ENCODE data around the gene SRF. TPM values are rescaled to one million over a fixed set of nuclear protein-coding genes. Genes with fewer than 3 reads are reported as not detected.

SRF gene
- total RNA-seq, 1 experiment from 2014 or later: 27.4 TPM

DNA sequence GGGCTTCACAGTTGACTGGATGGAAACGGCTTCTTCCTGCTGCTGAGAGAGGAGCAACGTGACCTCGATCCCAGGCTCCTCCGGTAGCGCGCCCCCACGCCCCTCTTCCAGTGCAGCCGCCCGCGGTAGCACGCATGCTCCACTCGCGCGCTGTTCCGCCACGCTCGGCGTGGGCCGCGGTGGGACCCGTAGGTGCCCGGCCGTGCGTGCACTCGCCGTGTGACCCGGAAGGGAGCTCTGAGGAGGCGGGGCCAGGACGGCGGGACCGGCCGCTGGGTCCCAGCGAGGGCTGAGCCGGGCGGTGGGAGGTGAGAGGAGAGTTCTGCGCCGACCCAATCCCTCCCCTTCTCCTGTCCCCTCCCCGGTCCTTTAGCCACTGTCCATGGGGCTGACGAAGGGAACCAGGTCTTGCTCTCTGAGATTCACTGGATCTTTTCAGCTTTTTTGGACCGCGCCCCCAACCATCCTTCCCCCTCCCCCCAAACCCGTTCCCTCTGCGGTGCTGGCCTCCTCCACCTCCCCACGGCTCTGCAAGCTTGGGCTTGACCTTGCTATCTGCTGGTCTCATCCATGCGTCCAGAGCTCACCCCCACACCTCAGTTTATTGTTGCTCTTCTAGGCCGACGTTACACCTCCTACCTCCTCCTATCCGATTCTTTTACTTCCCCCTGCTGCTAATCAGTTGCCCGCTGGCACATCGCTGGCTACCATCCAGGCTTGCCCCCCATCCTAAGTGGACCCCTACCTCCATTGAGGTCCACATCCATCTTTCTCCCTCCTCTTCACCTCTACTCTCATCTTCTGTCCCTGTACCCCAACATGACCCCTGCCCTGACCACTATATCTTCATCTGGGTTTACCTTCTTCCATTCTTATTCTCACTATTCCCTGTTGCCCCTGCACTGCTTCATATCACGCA is 11.1 kb downstream of the SRF start, which contains the start of gene CUL9:
Gene CUL9, plus strand, starts transcription at position 255 of the 919 bp plus-strand sequence. CDS start 2,115 bp downstream, outside the sequence.
- Histone ChIP-seq H3K4me3 (ENCODE audit: low read length) (peak within 1 kb of the TSS; percentile 97), H3K27ac (ENCODE audit: low read length) (peak within 1 kb of the TSS; percentile 75), H3K4me1 (ENCODE audit: low read length) (peaks cover 25% of the 10 kb centered on the region), H3K79me2 (ENCODE audit: low read length) (peaks cover 27% of the 10 kb centered on the region), H3K4me2 (ENCODE audit: low read depth, low read length, poor library complexity, severe bottlenecking) (peak within 1 kb of the TSS; percentile 93), H3K27me3 (ENCODE audit: low read length) (no peaks in the 10 kb centered on the region), H3K36me3 (ENCODE audit: insufficient read depth, low read length) (peaks cover 6% of the 10 kb centered on the region), H3K9me2 (replicated peaks; ENCODE audit: insufficient read depth, low read length) (no peaks in the 10 kb centered on the region), H3K9me3 (ENCODE audit: low read length) (no peaks in the 10 kb centered on the region), H2AFZ (ENCODE audit: low read length) (peak within 1 kb of the TSS; percentile 2; the same call in 1 of the 2 replicates), H3K9ac (ENCODE audit: low read length) (peak within 1 kb of the TSS; percentile 89), H4K20me1 (ENCODE audit: insufficient read depth, low read depth, low read length) (no peaks in the 10 kb centered on the region)
- DNase-seq: peak; percentile 95

- peak overlapping the region; percentile 97 for H3K4me3 ChIP-seq (ENCODE audit: low read length)
- 0 out of 2 replicates have a peak overlapping the region, but pooled peaks have one; percentile 75 for H3K27ac ChIP-seq (ENCODE audit: low read length)
Observed at GRCh38 chr6:43183441-43183840, 12.4 kb downstream of the SRF start.

DNA sequence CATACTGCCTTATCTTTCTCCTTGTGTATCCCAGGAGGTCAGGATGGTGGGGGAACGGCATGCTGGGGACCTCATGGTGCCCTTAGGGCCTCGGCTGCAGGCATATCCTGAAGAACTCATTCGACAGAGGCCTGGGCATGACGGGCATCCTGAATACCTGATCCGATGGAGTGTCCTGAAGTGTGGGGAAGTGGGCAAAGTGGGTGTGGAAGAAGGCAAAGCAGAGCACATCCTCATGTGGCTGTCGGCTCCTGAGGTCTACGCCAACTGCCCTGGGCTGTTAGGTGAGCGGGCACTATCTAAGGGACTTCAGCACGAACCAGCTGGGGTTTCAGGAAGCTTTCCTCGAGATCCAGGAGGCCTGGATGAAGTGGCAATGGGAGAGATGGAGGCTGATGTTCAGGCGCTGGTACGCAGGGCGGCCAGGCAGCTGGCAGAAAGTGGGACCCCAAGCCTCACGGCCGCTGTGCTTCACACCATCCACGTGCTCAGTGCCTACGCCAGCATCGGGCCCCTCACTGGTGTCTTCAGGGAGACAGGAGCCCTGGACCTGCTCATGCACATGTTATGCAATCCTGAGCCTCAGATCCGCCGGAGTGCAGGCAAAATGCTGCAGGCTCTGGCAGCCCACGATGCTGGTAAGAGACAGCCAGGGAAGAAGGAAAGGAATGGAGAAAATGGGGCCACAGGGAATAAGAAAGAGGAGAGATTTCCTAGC is 13.4 kb downstream of the SRF start:
- Histone ChIP-seq H3K4me3 (ENCODE audit: low read length) (no peak overlapping the region), H3K9ac (ENCODE audit: low read length) (0 out of 2 replicates have a peak overlapping the region, but pooled peaks have one; percentile 18), H3K27me3 (ENCODE audit: low read length) (no peaks in the 10 kb centered on the region), H3K4me2 (ENCODE audit: low read depth, low read length, poor library complexity, severe bottlenecking) (no peak overlapping the region), H3K79me2 (ENCODE audit: low read length) (peaks cover 27% of the 10 kb centered on the region), H4K20me1 (ENCODE audit: insufficient read depth, low read depth, low read length) (no peaks in the 10 kb centered on the region), H3K4me1 (ENCODE audit: low read length) (peaks cover 25% of the 10 kb centered on the region), H2AFZ (ENCODE audit: low read length) (no peak overlapping the region), H3K9me2 (replicated peaks; ENCODE audit: insufficient read depth, low read length) (no peaks in the 10 kb centered on the region), H3K9me3 (ENCODE audit: low read length) (no peaks in the 10 kb centered on the region), H3K36me3 (ENCODE audit: insufficient read depth, low read length) (peaks cover 5% of the 10 kb centered on the region), H3K27ac (ENCODE audit: low read length) (no peak overlapping the region)
- DNase-seq: no peak

More at GRCh38 chr6:43183441-43183840, 12.4 kb downstream of the SRF start:
- no peaks in the 10 kb centered on the region for H4K20me1 ChIP-seq (ENCODE audit: insufficient read depth, low read depth, low read length)
- peak overlapping the region; percentile 89 for H3K9ac ChIP-seq (ENCODE audit: low read length)
- H2AFZ ChIP-seq (ENCODE audit: low read length): no peak overlapping the region
- peaks cover 27% of the 10 kb centered on the region for H3K79me2 ChIP-seq (ENCODE audit: low read length)
- H3K27me3 ChIP-seq (ENCODE audit: low read length): no peaks in the 10 kb centered on the region
- no peaks in the 10 kb centered on the region for H3K9me3 ChIP-seq (ENCODE audit: low read length)
- H3K4me1 ChIP-seq (ENCODE audit: low read length): peaks cover 25% of the 10 kb centered on the region
- no peak for DNase-seq
- H3K9me2 ChIP-seq (replicated peaks; ENCODE audit: insufficient read depth, low read length): no peaks in the 10 kb centered on the region
- H3K4me2 ChIP-seq (ENCODE audit: low read depth, low read length, poor library complexity, severe bottlenecking): peak overlapping the region; percentile 93
- peaks cover 10% of the 10 kb centered on the region for H3K36me3 ChIP-seq (ENCODE audit: insufficient read depth, low read length)

- no peaks in the 10 kb centered on the region for H3K9me3 ChIP-seq (ENCODE audit: low read length)
- H3K79me2 ChIP-seq (ENCODE audit: low read length): peaks cover 32% of the 10 kb centered on the region
- H3K27me3 ChIP-seq (ENCODE audit: low read length): no peaks in the 10 kb centered on the region
- H3K9me2 ChIP-seq (replicated peaks; ENCODE audit: insufficient read depth, low read length): no peaks in the 10 kb centered on the region
- H3K4me1 ChIP-seq (ENCODE audit: low read length): peaks cover 24% of the 10 kb centered on the region
- DNase-seq: no peak
- H3K4me2 ChIP-seq (ENCODE audit: low read depth, low read length, poor library complexity, severe bottlenecking): no peak overlapping the region
- no peak overlapping the region for H3K9ac ChIP-seq (ENCODE audit: low read length)
- H3K27ac ChIP-seq (ENCODE audit: low read length): no peak overlapping the region
- H3K4me3 ChIP-seq (ENCODE audit: low read length): no peak overlapping the region
- no peak overlapping the region for H2AFZ ChIP-seq (ENCODE audit: low read length)
- peaks cover 5% of the 10 kb centered on the region for H3K36me3 ChIP-seq (ENCODE audit: insufficient read depth, low read length)
- no peaks in the 10 kb centered on the region for H4K20me1 ChIP-seq (ENCODE audit: insufficient read depth, low read depth, low read length)
Observed at GRCh38 chr6:43185391-43185985, 14.4 kb downstream of the SRF start.

- H3K4me1 ChIP-seq (ENCODE audit: low read length): peaks cover 19% of the 10 kb centered on the region
Observed at GRCh38 chr6:43186019-43186418, 14.9 kb downstream of the SRF start.

DNA sequence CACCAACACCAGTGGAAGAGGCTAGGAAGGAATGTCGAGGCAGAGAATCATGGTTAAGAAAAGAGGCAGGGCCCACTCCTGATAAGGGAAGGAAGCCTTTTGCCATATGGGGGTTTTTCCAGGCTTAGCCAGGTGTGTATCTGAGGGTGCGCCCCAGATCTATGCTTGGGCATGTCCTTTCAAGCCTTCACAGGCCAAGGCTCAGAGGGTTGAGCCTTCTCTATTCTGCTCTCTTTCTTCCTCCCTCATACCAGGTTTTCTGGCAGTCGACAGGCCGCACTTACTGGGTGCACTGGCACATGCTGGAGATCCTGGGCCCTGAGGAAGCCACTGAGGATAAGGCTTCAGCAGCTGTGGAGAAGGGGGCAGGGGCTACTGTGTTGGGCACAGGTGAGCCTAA is 15.6 kb downstream of the SRF start:
- Histone ChIP-seq H3K36me3 (ENCODE audit: insufficient read depth, low read length) (peaks cover 8% of the 10 kb centered on the region), H2AFZ (ENCODE audit: low read length) (no peak overlapping the region), H3K4me1 (ENCODE audit: low read length) (peaks cover 12% of the 10 kb centered on the region), H3K4me2 (ENCODE audit: low read depth, low read length, poor library complexity, severe bottlenecking) (no peak overlapping the region), H3K4me3 (ENCODE audit: low read length) (no peak overlapping the region), H4K20me1 (ENCODE audit: insufficient read depth, low read depth, low read length) (no peaks in the 10 kb centered on the region), H3K9ac (ENCODE audit: low read length) (no peak overlapping the region), H3K79me2 (ENCODE audit: low read length) (peaks cover 35% of the 10 kb centered on the region), H3K27ac (ENCODE audit: low read length) (no peak overlapping the region), H3K9me2 (replicated peaks; ENCODE audit: insufficient read depth, low read length) (no peaks in the 10 kb centered on the region), H3K27me3 (ENCODE audit: low read length) (no peaks in the 10 kb centered on the region), H3K9me3 (ENCODE audit: low read length) (no peaks in the 10 kb centered on the region)
- no peak for DNase-seq

More at GRCh38 chr6:43186019-43186418, 14.9 kb downstream of the SRF start:
- peaks cover 8% of the 10 kb centered on the region for H3K36me3 ChIP-seq (ENCODE audit: insufficient read depth, low read length)
- no peaks in the 10 kb centered on the region for H3K9me2 ChIP-seq (replicated peaks; ENCODE audit: insufficient read depth, low read length)
- H3K4me2 ChIP-seq (ENCODE audit: low read depth, low read length, poor library complexity, severe bottlenecking): no peak overlapping the region
- no peak for DNase-seq
- H3K79me2 ChIP-seq (ENCODE audit: low read length): peaks cover 35% of the 10 kb centered on the region
- H3K9me3 ChIP-seq (ENCODE audit: low read length): no peaks in the 10 kb centered on the region
- no peaks in the 10 kb centered on the region for H3K27me3 ChIP-seq (ENCODE audit: low read length)
- no peak overlapping the region for H2AFZ ChIP-seq (ENCODE audit: low read length)
- H4K20me1 ChIP-seq (ENCODE audit: insufficient read depth, low read depth, low read length): no peaks in the 10 kb centered on the region
- H3K27ac ChIP-seq (ENCODE audit: low read length): no peak overlapping the region
- H3K9ac ChIP-seq (ENCODE audit: low read length): no peak overlapping the region
- H3K4me3 ChIP-seq (ENCODE audit: low read length): no peak overlapping the region

DNA sequence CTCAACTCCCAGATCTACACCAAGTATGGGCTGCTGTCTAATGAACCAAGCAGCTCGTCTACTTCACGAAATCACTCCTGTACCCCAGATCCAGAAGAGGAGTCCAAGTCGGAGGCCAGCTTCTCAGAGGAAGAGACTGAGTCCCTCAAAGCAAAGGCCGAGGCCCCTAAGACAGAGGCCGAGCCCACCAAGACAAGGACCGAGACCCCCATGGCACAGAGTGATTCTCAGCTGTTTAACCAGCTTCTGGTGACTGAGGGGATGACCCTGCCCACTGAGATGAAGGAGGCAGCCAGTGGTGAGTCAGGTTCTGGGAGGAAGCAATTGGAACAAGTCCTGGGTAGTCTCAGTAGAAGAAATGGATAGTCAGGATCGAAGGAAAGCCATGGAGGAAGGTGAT is 16.8 kb downstream of the SRF start:
- Histone ChIP-seq H4K20me1 (ENCODE audit: insufficient read depth, low read depth, low read length) (no peaks in the 10 kb centered on the region), H3K4me2 (ENCODE audit: low read depth, low read length, poor library complexity, severe bottlenecking) (no peak overlapping the region), H3K4me3 (ENCODE audit: low read length) (no peak overlapping the region), H3K36me3 (ENCODE audit: insufficient read depth, low read length) (peaks cover 8% of the 10 kb centered on the region), H3K9ac (ENCODE audit: low read length) (no peak overlapping the region), H3K4me1 (ENCODE audit: low read length) (peaks cover 8% of the 10 kb centered on the region), H3K9me2 (replicated peaks; ENCODE audit: insufficient read depth, low read length) (no peaks in the 10 kb centered on the region), H3K27me3 (ENCODE audit: low read length) (no peaks in the 10 kb centered on the region), H3K27ac (ENCODE audit: low read length) (no peak overlapping the region), H2AFZ (ENCODE audit: low read length) (no peak overlapping the region), H3K79me2 (ENCODE audit: low read length) (peaks cover 26% of the 10 kb centered on the region), H3K9me3 (ENCODE audit: low read length) (no peaks in the 10 kb centered on the region)
- DNase-seq: no peak
